Fibroblast of pulmonary artery (primary cell): Measurements from ENCODE around the gene PAFAH2.
A peak's percentile ranks its signal among the peaks of the same experiment; 100 is the strongest.

Experiments used
- DNase-seq: peaks from one replicate; pipeline ENCODE4 v3.0.0-alpha.2; 2010; ENCODE audit warnings: low read depth
- H3K4me3 ChIP-seq: replicated peaks from 2 replicates; pipeline ENCODE4 v1.5.1; 2011; ENCODE audit warnings: low read depth, mild to moderate bottlenecking, control low read depth, low read length, moderate library complexity
- CTCF ChIP-seq: IDR thresholded peaks from 2 replicates; pipeline ENCODE4 v1.5.1; 2011; ENCODE audit warnings: mild to moderate bottlenecking, control low read depth, low read length, inconsistent platforms; ENCODE audit errors: missing control alignments

PAFAH2 gene

DNA sequence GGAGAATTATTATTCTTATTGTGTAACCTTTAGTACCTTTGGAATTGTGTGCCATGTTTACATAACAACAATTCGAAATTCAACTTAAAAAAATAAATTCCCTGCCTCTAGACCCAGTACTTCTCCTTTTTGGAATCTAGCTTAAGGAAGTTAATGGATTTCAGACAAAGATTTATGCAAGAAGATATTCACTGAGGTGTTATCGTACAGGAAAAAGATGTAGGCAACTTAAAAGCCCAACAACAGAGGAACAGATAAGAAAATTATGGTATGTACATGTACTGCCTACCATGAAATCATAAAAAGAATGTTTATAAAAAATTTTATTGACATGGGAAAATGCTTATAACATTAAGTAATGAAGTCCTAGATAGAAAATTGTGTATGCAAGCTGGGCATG, 73.4 kb downstream of the PAFAH2 start:
- no peak for TF ChIP-seq CTCF

GRCh38 chr1:25922971-25923552, 74.8 kb downstream of the PAFAH2 start:
- no peak for TF ChIP-seq CTCF
- no peak for DNase-seq

More for the DNA sequence above, 73.4 kb downstream of the PAFAH2 start:
- no peak for DNase-seq
- no peak overlapping the region for H3K4me3 ChIP-seq

DNA sequence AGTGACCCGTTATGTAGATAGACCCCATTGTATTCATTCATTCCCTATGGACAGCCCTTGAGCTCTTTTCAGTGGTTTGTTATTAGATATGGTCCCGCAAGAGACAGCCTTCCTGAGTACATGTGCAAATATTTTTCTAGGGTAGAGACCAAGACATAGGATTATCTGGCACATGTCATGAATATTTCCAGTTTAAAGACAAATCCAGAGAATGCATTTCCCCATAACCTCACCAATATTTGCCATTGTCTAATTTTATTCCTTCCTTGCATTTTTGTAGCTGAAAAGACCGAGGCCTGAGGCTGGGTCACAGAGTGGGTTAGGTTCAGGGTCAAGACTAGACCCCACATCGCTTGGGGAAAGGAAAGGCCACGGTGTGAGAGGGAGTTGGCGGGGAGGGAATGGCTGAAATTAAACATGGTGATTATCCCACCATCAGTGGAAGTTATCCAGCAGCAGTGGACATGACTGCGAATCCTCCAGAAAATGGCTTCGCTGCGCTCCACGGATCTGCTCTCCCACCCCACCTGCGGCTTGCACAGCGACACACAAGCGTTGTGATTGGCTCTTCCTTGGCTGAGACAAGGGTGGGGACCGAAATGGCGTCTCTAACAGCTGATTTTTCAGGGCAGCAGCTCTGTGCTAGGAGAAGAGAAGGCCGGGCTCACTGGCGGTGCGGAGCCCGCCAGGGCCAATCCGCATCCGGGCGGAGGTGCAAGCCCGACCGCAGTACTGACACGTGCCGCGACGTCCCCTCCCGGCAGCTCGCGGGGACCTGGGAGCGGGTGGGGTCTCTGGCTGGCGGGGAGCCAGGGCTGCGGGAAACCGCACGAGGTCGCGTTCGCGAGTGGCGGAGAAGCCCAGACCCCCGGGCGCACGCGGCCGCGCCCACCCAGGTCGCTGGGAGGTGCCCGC, 75.5 kb downstream of the PAFAH2 start:
- DNase-seq: no peak
- TF ChIP-seq CTCF: no peak
- H3K4me3 ChIP-seq: peak overlapping the region; percentile 51

More at GRCh38 chr1:25922971-25923552, 74.8 kb downstream of the PAFAH2 start:
- peak overlapping the region; percentile 51 for H3K4me3 ChIP-seq

- no peak for TF ChIP-seq CTCF
- no peak for DNase-seq
- no peak overlapping the region for H3K4me3 ChIP-seq
These were observed 79.2 kb downstream of the PAFAH2 start for GRCh38 chr1:25918615-25919014.

GRCh38 chr1:25917996-25918395, 79.9 kb downstream of the PAFAH2 start:
- DNase-seq: peak; percentile 43
- TF ChIP-seq CTCF: no peak
- no peak overlapping the region for H3K4me3 ChIP-seq

GRCh38 chr1:25916460-25916859, 81.4 kb downstream of the PAFAH2 start:
- H3K4me3 ChIP-seq: no peak overlapping the region
- no peak for TF ChIP-seq CTCF
- DNase-seq: no peak
